ENCODE results near the gene LSM4.

LSM4 gene

DNA sequence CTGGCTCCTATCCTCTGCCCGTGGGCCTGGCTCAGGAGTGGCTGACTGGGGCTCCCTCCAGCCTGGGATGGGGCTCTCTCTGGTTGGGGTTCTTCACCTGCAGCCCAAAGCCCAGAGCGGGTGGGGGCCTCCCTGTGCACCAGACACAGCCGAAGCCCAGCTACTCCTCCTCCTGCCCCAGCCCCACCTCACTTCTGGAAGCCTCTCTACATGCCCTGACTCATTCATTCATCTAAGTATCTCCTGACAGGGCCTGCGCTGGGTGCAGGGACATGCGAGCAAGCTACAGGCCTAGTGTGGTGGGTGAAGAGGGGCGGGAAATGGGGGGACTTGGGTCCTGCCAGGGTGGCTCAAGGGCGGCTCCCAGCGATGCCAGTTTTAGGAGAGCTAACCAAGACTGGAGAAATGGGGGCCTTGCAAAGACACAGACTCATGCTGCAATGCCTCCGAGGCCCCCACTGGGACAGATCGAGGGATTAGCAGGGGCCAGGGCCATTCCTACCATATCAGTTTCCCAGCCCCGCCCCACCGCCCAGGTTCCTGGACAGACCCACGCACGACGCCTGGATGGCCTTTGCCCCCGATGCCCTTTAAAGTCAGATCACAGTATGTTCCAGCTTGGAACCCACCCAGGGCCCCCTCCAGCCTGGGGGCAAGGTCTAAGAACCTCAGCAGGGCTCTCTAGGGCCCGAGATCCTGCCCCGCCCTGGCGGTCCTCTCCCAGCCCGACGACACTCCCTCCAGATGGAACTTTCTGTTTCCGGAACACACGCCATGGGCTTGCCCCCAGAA is 12.6 kb downstream of the LSM4 start:
- Histone ChIP-seq H3K4me3 (ENCODE audit: low read depth, low read length) (no peak overlapping the region), H3K36me3 (peaks cover 86% of the 10 kb centered on the region), H3K9me3 (no peaks in the 10 kb centered on the region), H3K27me3 (no peaks in the 10 kb centered on the region), H3K4me1 (peaks cover 2% of the 10 kb centered on the region)
- TF ChIP-seq CTCF (IDR thresholded peaks at IDR 0.05; ENCODE audit: low read depth, low read length): no peak
- no peak for DNase-seq

DNA sequence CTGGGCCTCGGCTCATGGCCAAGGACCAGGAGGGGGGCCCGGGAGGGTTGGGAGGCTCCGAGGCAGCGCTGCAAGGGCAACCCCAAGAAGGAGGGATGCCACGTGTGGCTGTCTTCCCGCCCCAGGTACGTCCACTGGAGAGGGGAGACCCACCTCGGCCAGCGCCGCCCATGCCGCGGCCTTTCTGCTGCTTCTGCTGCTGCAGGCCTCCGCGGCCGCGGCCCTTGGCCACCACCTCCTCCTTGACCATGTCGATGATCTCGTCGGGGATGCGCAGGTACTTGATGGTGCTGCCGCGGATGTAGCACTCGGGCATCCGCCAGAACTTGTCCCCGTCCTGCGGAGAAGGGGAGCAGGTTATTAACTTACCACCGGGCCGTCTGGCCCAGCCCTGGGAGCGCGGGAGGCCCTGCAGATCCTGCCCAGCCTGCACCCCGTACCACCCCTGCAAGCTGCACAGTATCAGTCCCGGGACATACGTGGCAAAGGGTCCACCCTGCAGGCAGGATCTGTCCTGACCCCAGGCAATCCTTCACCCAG is 13.3 kb downstream of the LSM4 start:
- Histone ChIP-seq H3K9me3 (no peaks in the 10 kb centered on the region), H3K4me1 (peaks cover 9% of the 10 kb centered on the region), H3K27me3 (no peaks in the 10 kb centered on the region), H3K4me3 (ENCODE audit: low read depth, low read length) (no peak overlapping the region), H3K36me3 (peaks cover 83% of the 10 kb centered on the region)
- no peak for TF ChIP-seq CTCF (IDR thresholded peaks at IDR 0.05; ENCODE audit: low read depth, low read length)
- DNase-seq: no peak

DNA sequence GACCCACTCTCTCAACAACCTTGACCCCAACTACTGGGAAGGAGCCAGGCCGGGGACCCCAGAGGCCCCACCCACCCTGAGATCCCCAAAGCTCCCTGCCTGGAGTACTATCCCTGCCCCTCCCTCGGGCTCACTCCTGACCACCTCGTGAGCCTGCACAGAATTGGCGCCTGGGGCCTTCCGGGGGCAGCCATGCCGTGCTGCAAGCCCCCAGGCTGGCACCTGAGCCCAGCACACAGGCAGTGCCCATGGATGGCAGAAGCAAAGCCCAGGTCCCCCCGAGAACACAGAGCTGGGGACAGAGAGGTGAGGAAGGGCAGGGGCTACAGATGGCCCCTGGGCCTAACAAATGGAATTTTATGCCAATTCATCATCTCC is 13.9 kb downstream of the LSM4 start:
- no peak for DNase-seq
- Histone ChIP-seq H3K36me3 (peaks cover 77% of the 10 kb centered on the region), H3K4me3 (ENCODE audit: low read depth, low read length) (no peak overlapping the region), H3K4me1 (peaks cover 16% of the 10 kb centered on the region), H3K9me3 (no peaks in the 10 kb centered on the region), H3K27me3 (no peaks in the 10 kb centered on the region)
- no peak for TF ChIP-seq CTCF (IDR thresholded peaks at IDR 0.05; ENCODE audit: low read depth, low read length)

DNA sequence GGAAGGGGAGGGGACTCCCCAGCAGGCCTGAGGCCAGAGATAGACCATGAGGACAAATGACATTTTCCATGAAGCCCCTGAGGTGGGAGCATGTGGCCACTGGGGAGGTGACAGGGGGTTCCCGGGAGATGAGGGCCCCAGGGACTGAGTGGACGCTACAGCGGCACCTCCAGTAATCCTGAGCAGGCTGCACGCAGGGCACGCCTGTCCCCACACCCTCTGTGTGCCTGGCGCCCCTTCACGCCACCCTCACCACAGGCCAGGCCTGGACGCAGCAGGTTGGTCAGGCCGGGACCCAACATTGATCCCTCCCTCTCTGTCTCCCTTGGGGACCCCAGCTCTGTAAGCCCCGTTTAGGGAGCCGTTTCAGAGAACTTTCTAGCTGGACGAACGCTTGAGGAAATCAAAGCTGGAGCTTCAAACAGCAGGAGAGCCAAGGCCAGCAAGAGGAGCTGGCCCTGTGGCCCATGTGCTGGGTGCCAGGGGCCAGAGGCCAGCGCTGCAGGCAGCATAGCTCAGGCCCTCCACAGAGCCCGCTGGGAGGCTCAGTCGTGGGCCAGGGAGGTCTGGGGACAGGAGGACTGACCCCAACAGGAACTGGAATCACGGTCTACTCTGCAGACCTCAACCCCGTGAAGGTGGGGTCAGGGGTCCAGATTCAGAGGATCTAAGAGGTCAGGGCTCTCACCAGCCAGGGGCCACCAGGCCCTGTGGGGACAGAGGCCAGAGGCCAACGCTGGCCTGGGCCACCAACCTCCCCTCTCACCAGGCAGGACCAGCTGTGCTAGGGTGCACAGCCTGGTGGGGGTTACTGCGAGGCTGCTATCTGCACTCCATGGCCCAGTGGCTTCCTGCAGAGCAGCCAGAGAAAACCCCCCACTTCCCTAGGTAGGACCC is 14.6 kb downstream of the LSM4 start:
- Histone ChIP-seq H3K9me3 (no peaks in the 10 kb centered on the region), H3K36me3 (peaks cover 70% of the 10 kb centered on the region), H3K4me3 (ENCODE audit: low read depth, low read length) (no peak overlapping the region), H3K4me1 (peaks cover 22% of the 10 kb centered on the region), H3K27me3 (no peaks in the 10 kb centered on the region)
- no peak for DNase-seq
- no peak for TF ChIP-seq CTCF (IDR thresholded peaks at IDR 0.05; ENCODE audit: low read depth, low read length)

GRCh38 chr19:18307271-18307681 is 15.6 kb downstream of the LSM4 start:
- no peak overlapping the region for H3K4me3 ChIP-seq (ENCODE audit: low read depth, low read length)
- TF ChIP-seq CTCF (IDR thresholded peaks at IDR 0.05; ENCODE audit: low read depth, low read length): no peak
- peaks cover 60% of the 10 kb centered on the region for H3K36me3 ChIP-seq
- H3K27me3 ChIP-seq: no peaks in the 10 kb centered on the region
- no peak for DNase-seq
- no peaks in the 10 kb centered on the region for H3K9me3 ChIP-seq
- H3K4me1 ChIP-seq: peaks cover 24% of the 10 kb centered on the region

All from BE2C (cell line).